Activated T-cell treated with anti-CD3 and anti-CD28 coated beads, Interleukin-2, amount 50 U/mL, for 4 hours (primary cell): ENCODE results near the gene TPRA1. TPM values are rescaled to one million over a fixed set of nuclear protein-coding genes. Genes with fewer than 3 reads are reported as not detected.

Experiments
- ATAC-seq, 2 donors: fragments of 200-7000 bp; cut with Tn5 transposase; one replicate each; pipeline ENCODE4 v1.10.0; 2021
- DNase-seq: peaks from one replicate; pipeline ENCODE4 v3.0.0-alpha.2; 2020
- H3K27me3 Mint-ChIP-seq: one replicate; pipeline ENCODE4 v1.8.0; 2021; ENCODE audit warnings: low read depth, mixed read lengths
- H3K36me3 Mint-ChIP-seq: one replicate; pipeline ENCODE4 v1.8.0; 2022; ENCODE audit warnings: mixed read lengths; ENCODE audit not compliant: insufficient read depth
- H3K4me1 Mint-ChIP-seq: one replicate; pipeline ENCODE4 v1.8.0; 2021; ENCODE audit warnings: low read depth, mixed read lengths
- H3K4me3 Mint-ChIP-seq: one replicate; pipeline ENCODE4 v1.8.0; 2021; ENCODE audit warnings: mild to moderate bottlenecking, moderate library complexity, mixed read lengths
- H3K9me3 Mint-ChIP-seq: one replicate; pipeline ENCODE4 v1.8.0; 2021; ENCODE audit warnings: mixed read lengths
- total RNA-seq, 3 donors: library from RNA; stranded (reverse); gene quantifications; one replicate each; pipeline ENCODE4 v1.2.1, GENCODE V29; 2021

Gene TPRA1
- total RNA-seq, 3 donors from 2014 or later: 37.8 to 39.2 (median 38.9) TPM

DNA sequence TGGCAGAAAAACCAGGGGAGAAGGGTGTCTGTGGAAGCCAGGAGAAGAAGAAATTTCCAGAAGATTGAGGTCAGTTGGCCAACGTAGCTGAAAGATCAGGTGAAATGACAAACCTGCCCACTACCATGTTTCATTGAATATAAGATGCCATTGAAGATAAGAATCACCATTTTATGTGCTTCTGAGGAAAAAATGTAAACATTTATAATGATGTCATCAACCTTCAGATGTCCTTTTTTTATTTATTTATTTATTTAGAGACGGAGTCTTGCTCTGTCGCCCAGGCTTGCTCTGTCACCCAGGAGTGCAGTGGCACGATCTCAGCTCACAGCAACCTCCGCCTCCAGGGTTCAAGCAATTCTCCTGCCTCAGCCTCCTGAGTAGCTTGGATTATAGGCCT lies 33.5 kb upstream of the TPRA1 start:
- peaks cover 18% of the 10 kb centered on the region for H3K36me3 Mint-ChIP-seq
- H3K27me3 Mint-ChIP-seq: peaks cover 6% of the 10 kb centered on the region
- peaks cover 20% of the 10 kb centered on the region for H3K4me1 Mint-ChIP-seq
- no peaks in the 10 kb centered on the region for H3K9me3 Mint-ChIP-seq
- H3K4me3 Mint-ChIP-seq: no peak overlapping the region
- ATAC-seq (no peak), DNase-seq (no peak)

DNA sequence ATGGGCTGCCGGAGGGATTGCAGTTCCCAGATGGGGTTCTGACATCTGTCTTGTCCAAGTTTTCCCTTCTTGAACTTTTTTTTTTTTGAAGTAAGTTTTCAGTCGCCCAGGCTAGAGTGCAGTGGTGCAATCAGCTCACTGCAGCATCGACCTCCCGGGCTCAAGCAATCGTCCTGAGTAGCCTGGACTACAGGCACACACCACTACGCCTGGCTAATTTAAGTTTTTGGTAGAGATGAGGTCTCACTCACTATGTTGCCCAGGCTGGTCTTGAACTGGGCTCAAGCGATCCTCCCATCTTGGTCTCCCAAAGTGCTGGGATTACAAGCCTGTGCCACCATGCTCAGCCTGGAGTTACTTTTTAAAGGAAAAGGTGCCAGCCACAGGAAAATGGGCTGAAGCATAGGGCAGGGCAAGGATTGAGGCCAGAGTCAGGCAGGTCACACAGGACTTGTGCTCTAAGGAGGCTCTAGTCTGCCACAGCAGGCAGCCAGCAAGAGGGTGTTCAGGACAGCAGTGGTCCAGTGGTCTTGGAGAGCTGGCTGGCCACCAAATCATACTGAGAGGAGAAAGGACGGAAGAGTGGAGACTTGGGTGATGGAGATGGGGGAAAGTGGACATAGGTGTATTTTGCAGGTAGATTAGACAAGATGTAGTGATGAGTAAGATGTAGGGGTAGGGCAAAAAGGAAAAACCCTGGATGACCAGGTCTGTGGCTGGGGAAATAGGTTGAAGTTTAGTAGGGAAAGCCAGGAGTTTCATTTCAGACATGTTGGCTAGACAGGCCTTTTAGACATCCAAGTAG lies 32.4 kb upstream of the TPRA1 start:
- no peaks in the 10 kb centered on the region for H3K9me3 Mint-ChIP-seq
- H3K36me3 Mint-ChIP-seq: peaks cover 29% of the 10 kb centered on the region
- H3K4me3 Mint-ChIP-seq: no peak overlapping the region
- ATAC-seq (peak in 1 of 2 donors; percentile 23), DNase-seq (no peak)
- peaks cover 16% of the 10 kb centered on the region for H3K4me1 Mint-ChIP-seq
- peaks cover 2% of the 10 kb centered on the region for H3K27me3 Mint-ChIP-seq

DNA sequence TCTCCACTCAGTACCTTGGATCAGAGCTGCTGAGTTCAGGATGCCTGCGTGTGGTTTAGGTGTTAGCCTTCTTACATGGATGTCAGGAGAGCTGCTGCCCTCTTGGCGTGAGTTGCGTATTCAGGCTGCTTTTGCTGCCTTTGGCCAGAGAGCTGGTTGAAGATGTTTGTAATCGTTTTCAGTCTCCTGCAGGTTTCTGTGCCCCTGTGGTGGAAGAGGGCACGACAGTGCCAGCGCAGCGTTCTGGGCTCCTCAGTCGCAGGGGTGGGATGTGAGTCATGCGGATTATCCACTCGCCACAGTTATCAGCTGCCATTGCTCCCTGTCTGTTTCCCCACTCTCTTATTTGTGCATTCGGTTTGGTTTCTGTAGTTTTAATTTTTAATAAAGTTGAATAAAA lies 31.5 kb upstream of the TPRA1 start:
- Mint-ChIP-seq H3K4me3 (no peak overlapping the region), H3K27me3 (no peaks in the 10 kb centered on the region), H3K36me3 (peaks cover 35% of the 10 kb centered on the region), H3K4me1 (peaks cover 10% of the 10 kb centered on the region), H3K9me3 (no peaks in the 10 kb centered on the region)
- no peak for DNase-seq
- no peak for ATAC-seq

DNA sequence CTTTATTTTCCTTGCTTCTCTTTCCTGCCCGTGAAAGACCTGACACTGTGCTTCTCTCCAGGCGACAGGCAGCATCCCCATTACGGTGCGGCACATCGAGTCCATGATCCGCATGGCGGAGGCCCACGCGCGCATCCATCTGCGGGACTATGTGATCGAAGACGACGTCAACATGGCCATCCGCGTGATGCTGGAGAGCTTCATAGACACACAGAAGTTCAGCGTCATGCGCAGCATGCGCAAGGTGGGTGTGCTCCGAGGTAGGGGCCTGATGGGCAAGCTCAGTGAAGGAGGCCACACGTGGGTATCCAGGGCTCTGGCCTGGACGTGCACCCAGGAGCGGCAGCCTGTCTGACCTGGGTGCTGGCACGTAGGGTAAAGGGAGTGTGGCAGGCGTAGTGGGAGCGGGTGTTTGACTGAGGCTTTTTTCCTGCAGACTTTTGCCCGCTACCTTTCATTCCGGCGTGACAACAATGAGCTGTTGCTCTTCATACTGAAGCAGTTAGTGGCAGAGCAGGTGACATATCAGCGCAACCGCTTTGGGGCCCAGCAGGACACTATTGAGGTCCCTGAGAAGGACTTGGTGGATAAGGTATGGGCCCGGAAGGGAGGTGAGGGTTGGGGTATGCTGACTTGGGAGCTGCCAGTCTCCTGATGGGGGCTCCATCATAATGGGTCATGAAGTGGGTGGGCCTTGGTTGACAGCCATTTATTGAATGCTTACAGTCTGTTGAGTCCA lies 30.3 kb upstream of the TPRA1 start:
- H3K27me3 Mint-ChIP-seq: no peaks in the 10 kb centered on the region
- H3K4me3 Mint-ChIP-seq: no peak overlapping the region
- DNase-seq (no peak), ATAC-seq (no peak)
- peaks cover 1% of the 10 kb centered on the region for H3K4me1 Mint-ChIP-seq
- no peaks in the 10 kb centered on the region for H3K9me3 Mint-ChIP-seq
- H3K36me3 Mint-ChIP-seq: peaks cover 45% of the 10 kb centered on the region

DNA sequence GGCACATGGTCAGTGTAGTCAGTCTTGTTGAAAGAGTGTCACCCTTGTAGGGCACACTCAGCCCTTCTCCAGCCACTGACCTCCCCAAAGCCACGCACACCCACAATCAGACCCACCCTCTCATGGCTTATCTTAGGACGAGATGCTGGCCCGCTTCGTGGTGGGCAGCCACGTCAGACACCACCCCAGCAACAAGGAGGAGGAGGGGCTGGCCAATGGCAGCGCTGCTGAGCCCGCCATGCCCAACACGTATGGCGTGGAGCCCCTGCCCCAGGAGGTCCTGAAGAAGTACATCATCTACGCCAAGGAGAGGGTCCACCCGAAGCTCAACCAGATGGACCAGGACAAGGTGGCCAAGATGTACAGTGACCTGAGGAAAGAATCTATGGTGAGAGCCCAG lies 28.4 kb upstream of the TPRA1 start:
- no peak for DNase-seq

DNA sequence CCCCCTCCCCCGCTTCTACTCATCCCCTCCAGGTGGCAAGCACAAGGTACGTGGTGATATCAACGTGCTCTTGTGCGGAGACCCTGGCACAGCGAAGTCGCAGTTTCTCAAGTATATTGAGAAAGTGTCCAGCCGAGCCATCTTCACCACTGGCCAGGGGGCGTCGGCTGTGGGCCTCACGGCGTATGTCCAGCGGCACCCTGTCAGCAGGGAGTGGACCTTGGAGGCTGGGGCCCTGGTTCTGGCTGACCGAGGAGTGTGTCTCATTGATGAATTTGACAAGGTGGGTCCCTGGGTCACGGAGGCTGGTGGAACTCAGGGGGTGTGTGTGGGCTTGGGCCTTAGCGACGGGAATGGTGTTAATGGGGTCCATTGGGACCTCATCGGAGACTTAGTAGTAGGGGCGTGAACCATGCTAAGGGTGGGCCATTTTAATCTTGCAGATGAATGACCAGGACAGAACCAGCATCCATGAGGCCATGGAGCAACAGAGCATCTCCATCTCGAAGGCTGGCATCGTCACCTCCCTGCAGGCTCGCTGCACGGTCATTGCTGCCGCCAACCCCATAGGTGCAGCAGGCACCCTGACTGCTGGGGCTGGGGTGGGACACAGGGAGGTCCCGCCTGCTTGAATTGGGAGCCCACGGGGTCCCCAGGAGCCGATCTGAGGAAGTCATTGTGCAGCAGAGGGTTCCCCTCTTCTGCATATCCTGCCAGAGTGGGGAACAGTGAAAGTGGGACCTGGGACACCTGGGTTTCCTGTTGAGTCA lies 26.5 kb upstream of the TPRA1 start:
- H3K27me3 Mint-ChIP-seq: no peaks in the 10 kb centered on the region
- H3K4me1 Mint-ChIP-seq: no peaks in the 10 kb centered on the region
- ATAC-seq (no peak), DNase-seq (no peak)
- H3K4me3 Mint-ChIP-seq: no peak overlapping the region
- H3K9me3 Mint-ChIP-seq: no peaks in the 10 kb centered on the region
- peaks cover 59% of the 10 kb centered on the region for H3K36me3 Mint-ChIP-seq

More for the DNA sequence above, 28.4 kb upstream of the TPRA1 start:
- no peaks in the 10 kb centered on the region for H3K4me1 Mint-ChIP-seq
- ATAC-seq: no peak
- H3K27me3 Mint-ChIP-seq: no peaks in the 10 kb centered on the region
- H3K9me3 Mint-ChIP-seq: no peaks in the 10 kb centered on the region
- no peak overlapping the region for H3K4me3 Mint-ChIP-seq
- peaks cover 54% of the 10 kb centered on the region for H3K36me3 Mint-ChIP-seq

DNA sequence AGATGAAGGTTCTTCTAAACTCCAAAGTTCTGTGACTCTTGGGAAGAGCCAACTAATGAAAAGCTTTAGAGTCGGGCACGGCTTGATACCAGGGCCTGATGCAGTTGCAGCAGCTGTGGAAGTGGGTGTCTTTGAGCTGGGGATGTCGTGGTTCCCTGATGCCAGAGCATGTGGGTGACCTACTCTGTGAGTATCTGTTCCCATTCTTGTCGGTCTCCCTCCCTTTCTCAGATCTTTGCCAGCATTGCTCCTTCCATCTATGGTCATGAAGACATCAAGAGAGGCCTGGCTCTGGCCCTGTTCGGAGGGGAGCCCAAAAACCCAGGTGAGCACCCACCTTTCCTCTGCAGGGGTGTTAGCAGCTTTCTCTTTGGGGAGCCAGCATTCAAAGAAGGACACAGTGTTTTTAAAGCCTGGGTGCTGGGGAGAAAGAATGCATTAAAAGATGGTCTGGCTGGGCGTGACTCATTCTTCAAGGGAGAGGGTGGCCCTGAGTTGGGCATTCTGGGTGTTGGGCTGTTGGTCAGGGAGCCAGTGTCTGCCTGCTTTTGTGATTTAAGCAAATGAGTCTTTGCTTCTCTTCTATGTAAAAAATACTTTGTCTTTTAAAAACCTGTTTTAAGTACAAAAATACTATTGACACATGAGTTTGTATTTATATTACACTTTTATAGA lies 25.2 kb upstream of the TPRA1 start:
- Mint-ChIP-seq H3K4me3 (no peak overlapping the region), H3K36me3 (peaks cover 54% of the 10 kb centered on the region), H3K9me3 (no peaks in the 10 kb centered on the region), H3K27me3 (no peaks in the 10 kb centered on the region), H3K4me1 (no peaks in the 10 kb centered on the region)
- ATAC-seq (no peak), DNase-seq (no peak)

DNA sequence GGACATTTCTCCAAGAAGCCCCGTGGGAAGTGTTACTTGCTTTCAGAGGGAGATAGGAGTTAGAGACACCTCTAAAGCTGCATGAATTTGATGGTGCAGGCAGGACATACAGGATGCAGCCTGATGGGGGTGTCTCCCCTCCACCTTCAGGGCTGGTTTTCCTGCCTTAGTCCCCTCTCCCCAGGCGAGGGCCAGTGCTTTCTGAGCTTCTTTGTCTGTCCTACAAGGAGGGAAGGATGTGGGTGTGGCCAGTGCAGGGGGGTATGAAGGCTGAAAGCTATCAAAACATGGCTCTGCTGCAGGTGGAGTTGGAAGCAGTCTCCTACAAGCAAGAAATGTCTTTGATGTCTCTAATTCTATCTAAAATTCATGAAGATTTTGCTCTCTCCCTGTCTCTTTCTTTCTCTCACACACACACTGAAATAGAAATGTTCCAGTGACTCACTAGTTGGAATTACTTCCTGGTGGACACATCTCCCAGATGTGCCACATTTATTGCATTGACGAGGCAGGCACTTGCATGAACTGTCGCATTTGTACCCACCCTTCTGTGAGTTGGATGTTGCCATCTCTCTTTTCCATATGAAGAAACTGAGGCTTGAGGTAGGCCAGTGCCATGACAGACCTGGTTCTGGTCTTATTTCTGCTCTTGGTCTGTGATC lies 24.5 kb upstream of the TPRA1 start:
- peaks cover 58% of the 10 kb centered on the region for H3K36me3 Mint-ChIP-seq
- H3K4me3 Mint-ChIP-seq: no peak overlapping the region
- H3K27me3 Mint-ChIP-seq: no peaks in the 10 kb centered on the region
- H3K9me3 Mint-ChIP-seq: no peaks in the 10 kb centered on the region
- no peak for ATAC-seq
- DNase-seq: no peak
- no peaks in the 10 kb centered on the region for H3K4me1 Mint-ChIP-seq

DNA sequence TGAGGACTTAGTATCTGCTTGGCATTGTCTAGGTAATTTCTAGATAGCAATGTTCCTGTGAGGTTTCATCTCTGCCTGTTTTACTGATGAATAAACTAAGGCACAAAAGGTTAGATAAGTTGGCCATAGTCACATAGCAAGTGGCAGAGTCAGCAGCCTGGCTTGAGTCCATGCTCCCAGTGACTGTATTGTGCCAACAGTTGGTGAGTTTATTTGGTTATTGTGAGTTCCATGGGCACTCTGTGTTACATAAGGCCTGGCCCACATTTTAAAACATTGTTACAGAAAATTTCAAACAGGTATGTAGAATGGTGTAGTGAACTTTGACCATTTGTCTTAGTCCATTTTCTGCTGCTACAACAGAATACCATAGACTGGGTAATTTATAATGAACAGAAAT lies 22.9 kb upstream of the TPRA1 start:
- Mint-ChIP-seq H3K36me3 (peaks cover 64% of the 10 kb centered on the region), H3K9me3 (no peaks in the 10 kb centered on the region)
- DNase-seq: no peak

DNA sequence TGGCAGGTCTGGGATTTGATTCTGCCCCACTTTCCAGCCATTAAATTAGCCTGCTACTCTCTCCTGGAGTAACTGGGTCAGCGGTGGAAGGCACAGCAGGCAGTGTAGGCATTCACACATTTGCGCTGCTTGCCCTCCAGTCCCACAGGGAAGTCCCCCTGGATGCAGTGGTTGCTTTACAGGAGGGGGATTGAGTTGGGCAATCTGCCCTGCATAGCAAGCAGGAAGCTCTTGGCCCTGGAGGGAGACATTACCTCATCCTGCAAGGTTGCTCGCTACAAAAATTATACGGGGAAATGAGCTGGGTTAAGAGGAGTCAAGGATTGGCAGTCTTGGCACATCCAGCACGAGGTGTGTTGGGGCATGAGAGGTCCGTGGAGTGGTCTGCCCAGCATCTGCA lies 22.4 kb upstream of the TPRA1 start:
- H3K4me3 Mint-ChIP-seq: no peak overlapping the region
- no peaks in the 10 kb centered on the region for H3K27me3 Mint-ChIP-seq
- H3K36me3 Mint-ChIP-seq: peaks cover 64% of the 10 kb centered on the region
- DNase-seq: no peak
- H3K4me1 Mint-ChIP-seq: no peaks in the 10 kb centered on the region
- ATAC-seq: no peak
- H3K9me3 Mint-ChIP-seq: no peaks in the 10 kb centered on the region

More for the DNA sequence above, 22.9 kb upstream of the TPRA1 start:
- Mint-ChIP-seq H3K4me1 (no peaks in the 10 kb centered on the region), H3K4me3 (no peak overlapping the region), H3K27me3 (no peaks in the 10 kb centered on the region)
- ATAC-seq: no peak

DNA sequence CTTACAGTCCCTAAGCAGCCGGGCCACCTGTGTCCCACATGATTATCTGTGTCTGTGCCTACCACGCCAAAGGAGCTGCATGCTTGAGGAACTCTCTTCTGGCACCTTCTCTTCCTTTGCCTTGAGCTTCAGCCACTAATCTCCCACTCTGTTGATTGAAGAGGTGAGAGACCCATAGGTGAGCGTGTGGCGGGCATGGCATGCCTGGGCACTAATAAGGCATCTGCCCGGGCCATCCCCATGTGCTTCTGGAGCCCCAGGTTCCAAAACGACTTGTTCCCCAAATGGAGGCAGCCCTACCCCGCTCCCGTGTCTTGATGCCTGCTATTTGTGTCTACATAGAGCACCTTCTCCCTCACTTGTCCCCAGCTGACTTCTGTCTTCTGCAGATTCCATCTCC lies 20.7 kb upstream of the TPRA1 start:
- no peaks in the 10 kb centered on the region for H3K9me3 Mint-ChIP-seq
- H3K4me3 Mint-ChIP-seq: no peak overlapping the region
- H3K27me3 Mint-ChIP-seq: no peaks in the 10 kb centered on the region
- DNase-seq (no peak), ATAC-seq (no peak)
- H3K36me3 Mint-ChIP-seq: peaks cover 66% of the 10 kb centered on the region
- no peaks in the 10 kb centered on the region for H3K4me1 Mint-ChIP-seq

DNA sequence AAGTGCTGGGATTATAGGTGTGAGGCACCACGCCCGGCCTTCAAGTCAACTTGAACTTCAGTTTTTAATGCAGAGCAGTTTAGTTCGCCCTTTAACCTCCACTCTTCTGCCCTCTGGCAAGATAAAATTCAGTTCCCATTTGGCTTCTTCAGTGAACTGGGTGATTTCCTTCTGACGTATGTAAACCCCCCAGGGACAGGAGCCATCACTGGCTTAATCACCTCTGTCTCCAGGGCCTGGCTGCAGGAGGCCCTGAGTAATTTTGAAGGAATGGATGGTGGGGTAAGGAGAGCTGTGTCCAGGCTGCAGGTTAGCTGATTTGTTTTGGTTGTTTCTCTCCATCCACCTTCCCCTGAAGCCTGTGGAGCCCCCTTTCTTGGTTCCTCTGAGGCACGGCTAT lies 19.6 kb upstream of the TPRA1 start:
- no peak for DNase-seq
- Mint-ChIP-seq H3K27me3 (no peaks in the 10 kb centered on the region), H3K9me3 (no peaks in the 10 kb centered on the region), H3K4me3 (no peak overlapping the region), H3K4me1 (no peaks in the 10 kb centered on the region), H3K36me3 (peaks cover 63% of the 10 kb centered on the region)
- no peak for ATAC-seq

DNA sequence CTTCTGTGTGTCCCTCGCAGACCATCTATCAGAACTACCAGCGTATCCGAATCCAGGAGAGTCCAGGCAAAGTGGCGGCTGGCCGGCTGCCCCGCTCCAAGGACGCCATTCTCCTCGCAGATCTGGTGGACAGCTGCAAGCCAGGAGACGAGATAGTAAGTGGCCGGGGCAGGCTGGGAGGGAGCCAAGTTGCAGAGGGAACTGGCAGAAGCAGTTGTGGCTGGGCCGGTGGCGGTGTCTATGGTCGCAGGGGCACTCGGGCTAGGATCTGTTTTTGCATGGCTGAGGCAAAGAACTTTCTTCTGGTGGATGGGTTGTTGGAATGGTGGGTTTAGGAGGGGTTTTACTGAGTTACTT lies 17.8 kb upstream of the TPRA1 start:
- Mint-ChIP-seq H3K9me3 (no peaks in the 10 kb centered on the region), H3K36me3 (peaks cover 72% of the 10 kb centered on the region), H3K4me1 (no peaks in the 10 kb centered on the region), H3K27me3 (no peaks in the 10 kb centered on the region), H3K4me3 (no peak overlapping the region)
- DNase-seq (no peak), ATAC-seq (no peak)
